ENCODE data around the gene HEG1.

- TF ChIP-seq CTCF (IDR thresholded peaks at IDR 0.05) = no peak
- TF ChIP-seq USF2 (CRISPR knock-in tag; IDR thresholded peaks at IDR 0.05) = no peak
- no peak for TF ChIP-seq E2F5 (CRISPR knock-in tag; IDR thresholded peaks at IDR 0.05)
- no peak for TF ChIP-seq FOXK1 (CRISPR knock-in tag; IDR thresholded peaks at IDR 0.05)
These were observed 41.1 kb downstream of the HEG1 start for GRCh38 chr3:125014570-125015179.
